Measurements from ENCODE around the gene CYP1A2. TPM values are rescaled to one million over a fixed set of nuclear protein-coding genes. Genes with fewer than 3 reads are reported as not detected.
A peak's percentile ranks its signal among the peaks of the same experiment; 100 is the strongest.

The CYP1A2 gene
- total RNA-seq, 1 experiment from 2014 or later: not detected

DNA sequence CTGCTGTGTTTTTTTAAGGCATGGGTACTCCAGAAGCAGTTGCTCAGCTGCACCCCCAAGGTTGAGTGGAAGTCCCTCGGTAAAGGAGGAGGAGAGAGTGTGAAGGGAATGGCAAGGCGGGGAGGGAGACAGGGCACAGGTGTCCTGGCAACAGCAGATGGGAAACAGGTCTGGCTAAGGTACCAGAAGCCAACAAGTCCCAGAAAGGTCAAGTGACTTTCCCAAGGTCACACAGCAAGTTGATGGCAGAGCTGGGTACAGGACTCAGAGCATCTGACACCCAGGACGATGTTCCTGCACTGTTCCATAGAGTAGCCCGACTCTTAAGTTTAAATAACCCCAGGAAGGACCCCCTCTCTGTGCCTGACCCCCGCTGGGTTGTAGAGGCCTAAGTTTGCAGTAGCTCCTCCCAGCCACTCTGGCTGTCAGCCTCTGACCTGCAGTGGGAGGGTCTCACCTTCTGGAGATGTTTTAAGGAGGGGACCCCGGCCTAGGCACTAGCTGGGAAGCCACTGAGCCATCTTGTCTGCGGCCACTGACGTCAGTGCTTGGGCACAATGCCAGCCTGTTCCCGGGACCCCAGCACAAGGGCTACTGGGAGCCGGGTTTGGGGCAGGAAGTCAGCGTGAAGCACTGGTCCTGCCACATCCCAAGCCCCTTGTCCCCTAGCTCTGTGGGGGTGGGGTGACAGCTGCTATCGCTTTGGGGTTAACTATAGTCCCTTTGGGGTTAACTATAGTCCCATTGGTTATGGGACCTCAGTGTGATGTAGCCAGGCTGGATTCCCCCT is 43.8 kb downstream of the CYP1A2 start:
- Histone ChIP-seq H4K20me1 (ENCODE audit: control insufficient read depth, insufficient read depth, insufficient read length) (no peaks in the 10 kb centered on the region), H3K9ac (ENCODE audit: extremely low read depth, insufficient read length, low read length) (no peak overlapping the region), H2AFZ (ENCODE audit: low read length) (no peak overlapping the region)

More for the DNA sequence above, 43.8 kb downstream of the CYP1A2 start:
- H3K23ac ChIP-seq (ENCODE audit: insufficient read length, low read depth, low read length): no peak overlapping the region
- H2BK5ac ChIP-seq (ENCODE audit: insufficient read length, low read length): no peak overlapping the region
- no peak overlapping the region for H3K4me2 ChIP-seq (ENCODE audit: insufficient read depth, insufficient read length, low read length)
- H3K56ac ChIP-seq (ENCODE audit: insufficient read length, low read depth, low read length): no peak overlapping the region
- TF ChIP-seq, protein P1, sequence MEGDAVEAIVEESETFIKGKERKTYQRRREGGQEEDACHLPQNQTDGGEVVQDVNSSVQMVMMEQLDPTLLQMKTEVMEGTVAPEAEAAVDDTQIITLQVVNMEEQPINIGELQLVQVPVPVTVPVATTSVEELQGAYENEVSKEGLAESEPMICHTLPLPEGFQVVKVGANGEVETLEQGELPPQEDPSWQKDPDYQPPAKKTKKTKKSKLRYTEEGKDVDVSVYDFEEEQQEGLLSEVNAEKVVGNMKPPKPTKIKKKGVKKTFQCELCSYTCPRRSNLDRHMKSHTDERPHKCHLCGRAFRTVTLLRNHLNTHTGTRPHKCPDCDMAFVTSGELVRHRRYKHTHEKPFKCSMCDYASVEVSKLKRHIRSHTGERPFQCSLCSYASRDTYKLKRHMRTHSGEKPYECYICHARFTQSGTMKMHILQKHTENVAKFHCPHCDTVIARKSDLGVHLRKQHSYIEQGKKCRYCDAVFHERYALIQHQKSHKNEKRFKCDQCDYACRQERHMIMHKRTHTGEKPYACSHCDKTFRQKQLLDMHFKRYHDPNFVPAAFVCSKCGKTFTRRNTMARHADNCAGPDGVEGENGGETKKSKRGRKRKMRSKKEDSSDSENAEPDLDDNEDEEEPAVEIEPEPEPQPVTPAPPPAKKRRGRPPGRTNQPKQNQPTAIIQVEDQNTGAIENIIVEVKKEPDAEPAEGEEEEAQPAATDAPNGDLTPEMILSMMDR (conservative IDR thresholded peaks at IDR 0.05): no peak
- no peak overlapping the region for H3T11ph ChIP-seq (ENCODE audit: low read length)
- no peaks in the 10 kb centered on the region for H3K79me1 ChIP-seq (ENCODE audit: insufficient read depth, low read depth, low read length, poor library complexity, severe bottlenecking)
- H3K9me3 Mint-ChIP-seq: no peaks in the 10 kb centered on the region; a peak in 1 of 5 replicates
- H2BK120ac ChIP-seq (ENCODE audit: low read depth, low read length, poor library complexity, severe bottlenecking): no peak overlapping the region
- no peaks in the 10 kb centered on the region for H3K27me3 Mint-ChIP-seq (ENCODE audit: low read depth)
- H3K4me1 ChIP-seq (ENCODE audit: insufficient read depth, low read length): peaks cover 6% of the 10 kb centered on the region; the same call in 1 of the 2 replicates
- no peak overlapping the region for H4K91ac ChIP-seq (ENCODE audit: insufficient read length, low read depth, low read length)
- H2AK5ac ChIP-seq (ENCODE audit: insufficient read length, low read length): no peak overlapping the region
- H2BK20ac ChIP-seq (ENCODE audit: low read depth, low read length, poor library complexity, severe bottlenecking): no peak overlapping the region
- no CpG with 5 or more reads among the region's 12 CpGs for WGBS (ENCODE audit: extremely low coverage, insufficient read length, low lambda C conversion rate)
- H3K4ac ChIP-seq (ENCODE audit: low read depth, low read length): no peak overlapping the region
- H3K14ac ChIP-seq (ENCODE audit: insufficient read depth, low read length): no peak overlapping the region
- H3K36me3 Mint-ChIP-seq (ENCODE audit: insufficient read depth in 1 of 3, low read depth in 3 of 3): peaks cover 0 to 2% (median 0%) of the 10 kb centered on the region in 3 experiments; a peak in 2 of 7 replicates
- no peak overlapping the region for H3K27ac ChIP-seq (ENCODE audit: insufficient read length, low read depth, low read length)
- H3K23me2 ChIP-seq (ENCODE audit: insufficient read length, low read depth, low read length, poor library complexity, severe bottlenecking): no peaks in the 10 kb centered on the region
- no peak overlapping the region for H4K5ac ChIP-seq (ENCODE audit: insufficient read length, low read depth, low read length)
- H3K4me3 Mint-ChIP-seq: no peak overlapping the region
- no peaks in the 10 kb centered on the region; the same call in 1 of the 2 replicates for H3K27me3 ChIP-seq (ENCODE audit: insufficient read depth, low read length)
- H2BK15ac ChIP-seq (ENCODE audit: low read depth, low read length): no peak overlapping the region
- H3K27ac Mint-ChIP-seq: peak overlapping the region in 1 of 3 experiments; percentile 59; a peak in 2 of 7 replicates
- H4K8ac ChIP-seq (replicated peaks; ENCODE audit: insufficient read length, low read depth, low read length): no peak overlapping the region
- no peak overlapping the region for H3K18ac ChIP-seq (ENCODE audit: insufficient read length, low read depth, low read length)
- no peak for DNase-seq
- peaks cover 33 to 35% of the 10 kb centered on the region in 2 experiments for H3K4me1 Mint-ChIP-seq
- H3K79me2 ChIP-seq (ENCODE audit: insufficient read depth, low read length): no peaks in the 10 kb centered on the region
- no peak overlapping the region for H2BK12ac ChIP-seq (ENCODE audit: insufficient read length, low read depth, low read length)
- H3K9me3 ChIP-seq (ENCODE audit: control insufficient read depth, low read depth, low read length): no peaks in the 10 kb centered on the region

Measured in H9 (cell line).